KMS-11 (cell line): Measurements from ENCODE around the gene HSF2.

ENCODE experiments used
- H2AFZ ChIP-seq: fragments of 200-600 bp; sonication (generic); 2 replicates; pipeline ENCODE4 v1.6.1; 2016; ENCODE audit warnings: antibody characterized with exemption, mixed run types, low read depth
- H3K27ac ChIP-seq: fragments of 200-600 bp; sonication (generic); 2 replicates; pipeline ENCODE4 v1.6.1; 2016; ENCODE audit warnings: mild to moderate bottlenecking, mixed run types
- H3K27me3 ChIP-seq: fragments of 200-600 bp; sonication (generic); 2 replicates; pipeline ENCODE4 v1.6.1; 2017; ENCODE audit warnings: mild to moderate bottlenecking, low read depth, mixed run types, moderate library complexity; ENCODE audit not compliant: insufficient read depth
- H3K36me3 ChIP-seq: fragments of 200-600 bp; sonication (generic); 2 replicates; pipeline ENCODE4 v1.6.1; 2017; ENCODE audit warnings: mild to moderate bottlenecking, mixed run types; ENCODE audit not compliant: insufficient read depth
- H3K4me1 ChIP-seq: fragments of 200-600 bp; sonication (generic); 2 replicates; pipeline ENCODE4 v1.6.1; 2016; ENCODE audit warnings: mild to moderate bottlenecking, low read depth, mixed run types; ENCODE audit not compliant: poor library complexity, severe bottlenecking
- H3K4me2 ChIP-seq: fragments of 200-600 bp; sonication (generic); 2 replicates; pipeline ENCODE4 v1.7.0; 2016; ENCODE audit warnings: mild to moderate bottlenecking, mixed run types
- H3K4me3 ChIP-seq: fragments of 200-600 bp; sonication (generic); IDR thresholded peaks from 2 replicates; pipeline ENCODE4 v1.6.1; 2017; ENCODE audit warnings: low read depth, low read length, mixed read lengths; ENCODE audit not compliant: insufficient read depth
- H3K79me2 ChIP-seq: fragments of 200-600 bp; sonication (generic); 2 replicates; pipeline ENCODE4 v1.6.1; 2016; ENCODE audit warnings: low read depth, mixed run types; ENCODE audit not compliant: insufficient read depth
- H3K9ac ChIP-seq: fragments of 200-600 bp; sonication (generic); 2 replicates; pipeline ENCODE4 v1.6.1; 2016; ENCODE audit warnings: mild to moderate bottlenecking, mixed run types
- H4K20me1 ChIP-seq: fragments of 200-600 bp; sonication (generic); 2 replicates; pipeline ENCODE4 v1.6.1; 2016; ENCODE audit warnings: mild to moderate bottlenecking, mixed run types; ENCODE audit not compliant: insufficient read depth
- CTCF ChIP-seq: fragments of 200-600 bp; sonication (generic); conservative IDR thresholded peaks from 2 replicates; pipeline ENCODE4 v1.6.1; 2017; ENCODE audit warnings: low read depth, mild to moderate bottlenecking, antibody characterized with exemption, low read length, moderate library complexity, mixed read lengths

Gene HSF2

GRCh38 chr6:122476131-122476530 is 76.7 kb downstream of the HSF2 start:
- Histone ChIP-seq H3K36me3 (no peaks in the 10 kb centered on the region), H3K27ac (no peak overlapping the region), H2AFZ (no peak overlapping the region), H4K20me1 (no peaks in the 10 kb centered on the region), H3K4me3 (no peak overlapping the region), H3K27me3 (no peaks in the 10 kb centered on the region), H3K4me2 (no peak overlapping the region), H3K79me2 (peaks cover 4% of the 10 kb centered on the region; the same call in 1 of the 2 replicates), H3K9ac (no peak overlapping the region), H3K4me1 (no peaks in the 10 kb centered on the region)
- 0 out of 2 replicates have a peak, but pooled peaks have one; percentile 47 for TF ChIP-seq CTCF

GRCh38 chr6:122482750-122483080 is 83.3 kb downstream of the HSF2 start:
- H3K9ac ChIP-seq: no peak overlapping the region
- H3K79me2 ChIP-seq: no peaks in the 10 kb centered on the region
- H3K27ac ChIP-seq: no peak overlapping the region
- H3K4me2 ChIP-seq: no peak overlapping the region
- H3K27me3 ChIP-seq: no peaks in the 10 kb centered on the region
- H2AFZ ChIP-seq: no peak overlapping the region
- H3K36me3 ChIP-seq: no peaks in the 10 kb centered on the region
- no peak overlapping the region for H3K4me3 ChIP-seq
- TF ChIP-seq CTCF: no peak
- H3K4me1 ChIP-seq: no peaks in the 10 kb centered on the region
- H4K20me1 ChIP-seq: no peaks in the 10 kb centered on the region
